ENCODE data around the gene GATAD1.
"Not testable (repeated sequence)": the region's sequence is repeated elsewhere in the genome, so short reads cannot be mapped to it uniquely, and the experiment has no call there.

Gene GATAD1

GRCh38 chr7:92409357-92409756, 37.9 kb upstream of the GATAD1 start:
- no peak for TF ChIP-seq CTCF (IDR thresholded peaks at IDR 0.05; ENCODE audit: insufficient read depth, low read depth, low read length, missing control alignments)
- H3K4me3 ChIP-seq (ENCODE audit: low read length): no peak overlapping the region
- DNase-seq (ENCODE audit: low read depth): no peak

GRCh38 chr7:92410162-92410561, 37.1 kb upstream of the GATAD1 start:
- H3K4me3 ChIP-seq (ENCODE audit: low read length); DNase-seq (ENCODE audit: low read depth): not testable (repeated sequence)

GRCh38 chr7:92412745-92413144, 34.5 kb upstream of the GATAD1 start:
- DNase-seq (ENCODE audit: low read depth): no peak
- TF ChIP-seq CTCF (IDR thresholded peaks at IDR 0.05; ENCODE audit: insufficient read depth, low read depth, low read length, missing control alignments): no peak
- H3K4me3 ChIP-seq (ENCODE audit: low read length): no peak overlapping the region

DNA sequence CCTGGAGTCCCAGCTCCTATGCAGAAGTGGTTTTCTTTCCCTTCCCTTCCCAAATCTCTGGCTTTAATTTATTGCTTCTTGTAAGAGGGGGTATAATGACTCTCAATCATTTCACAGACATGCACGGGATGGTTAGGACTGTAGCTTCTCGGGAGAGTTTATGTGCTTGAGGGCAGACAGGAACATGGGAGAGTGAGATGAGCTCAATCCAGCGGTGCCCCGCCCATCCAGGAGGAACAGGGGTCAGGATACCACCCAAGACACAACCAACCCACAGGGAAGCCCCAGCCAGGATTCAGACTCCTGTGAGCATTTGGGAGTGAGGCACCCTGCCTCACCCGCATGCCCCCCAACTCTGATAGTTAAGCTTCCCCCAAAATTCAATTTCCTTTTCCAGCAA, 33.7 kb upstream of the GATAD1 start:
- no peak for DNase-seq (ENCODE audit: low read depth)
- no peak for TF ChIP-seq CTCF (IDR thresholded peaks at IDR 0.05; ENCODE audit: insufficient read depth, low read depth, low read length, missing control alignments)
- H3K4me3 ChIP-seq (ENCODE audit: low read length): no peak overlapping the region

DNA sequence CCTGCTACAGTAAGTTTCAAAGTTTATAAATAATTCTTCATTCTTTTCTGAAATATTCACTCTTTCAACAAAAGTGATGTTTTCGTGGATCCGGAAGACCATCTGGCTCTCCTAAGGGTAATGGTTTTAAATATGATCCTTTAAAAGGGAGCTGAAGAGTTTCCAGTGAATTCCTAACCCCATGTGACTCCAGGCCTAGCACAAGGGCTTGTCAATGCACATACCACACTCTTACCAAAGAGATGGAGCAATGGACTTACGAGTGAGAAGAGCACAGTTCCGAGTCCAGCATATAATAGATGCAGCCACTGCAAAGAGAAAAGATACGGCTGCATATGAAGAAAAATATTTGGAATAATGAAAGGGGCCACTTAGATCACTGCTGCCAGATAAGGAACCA, 32.1 kb upstream of the GATAD1 start:
- DNase-seq (ENCODE audit: low read depth): peak; percentile 27
- no peak for TF ChIP-seq CTCF (IDR thresholded peaks at IDR 0.05; ENCODE audit: insufficient read depth, low read depth, low read length, missing control alignments)
- no peak overlapping the region for H3K4me3 ChIP-seq (ENCODE audit: low read length)

DNA sequence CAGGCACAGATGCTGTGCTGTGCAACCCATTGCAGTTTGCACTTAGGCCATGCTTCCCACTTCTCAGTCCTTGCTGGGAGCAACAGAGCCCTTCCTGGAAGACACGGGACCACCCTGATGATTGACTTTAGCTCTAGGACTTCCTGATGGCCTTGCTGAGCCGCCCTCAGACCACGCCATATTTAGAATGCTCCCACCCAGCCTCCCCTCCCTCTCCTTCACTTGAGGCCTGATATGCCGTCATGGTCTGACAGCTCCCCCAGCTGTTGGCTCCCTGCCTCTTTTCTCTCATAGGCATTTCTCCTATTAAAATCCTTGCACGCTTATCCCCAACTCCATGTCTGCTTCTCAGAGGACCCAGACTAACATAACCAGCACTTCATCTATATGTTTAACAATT, 29.4 kb upstream of the GATAD1 start:
- no peak overlapping the region for H3K4me3 ChIP-seq (ENCODE audit: low read length)
- TF ChIP-seq CTCF (IDR thresholded peaks at IDR 0.05; ENCODE audit: insufficient read depth, low read depth, low read length, missing control alignments): no peak
- DNase-seq (ENCODE audit: low read depth): no peak

DNA sequence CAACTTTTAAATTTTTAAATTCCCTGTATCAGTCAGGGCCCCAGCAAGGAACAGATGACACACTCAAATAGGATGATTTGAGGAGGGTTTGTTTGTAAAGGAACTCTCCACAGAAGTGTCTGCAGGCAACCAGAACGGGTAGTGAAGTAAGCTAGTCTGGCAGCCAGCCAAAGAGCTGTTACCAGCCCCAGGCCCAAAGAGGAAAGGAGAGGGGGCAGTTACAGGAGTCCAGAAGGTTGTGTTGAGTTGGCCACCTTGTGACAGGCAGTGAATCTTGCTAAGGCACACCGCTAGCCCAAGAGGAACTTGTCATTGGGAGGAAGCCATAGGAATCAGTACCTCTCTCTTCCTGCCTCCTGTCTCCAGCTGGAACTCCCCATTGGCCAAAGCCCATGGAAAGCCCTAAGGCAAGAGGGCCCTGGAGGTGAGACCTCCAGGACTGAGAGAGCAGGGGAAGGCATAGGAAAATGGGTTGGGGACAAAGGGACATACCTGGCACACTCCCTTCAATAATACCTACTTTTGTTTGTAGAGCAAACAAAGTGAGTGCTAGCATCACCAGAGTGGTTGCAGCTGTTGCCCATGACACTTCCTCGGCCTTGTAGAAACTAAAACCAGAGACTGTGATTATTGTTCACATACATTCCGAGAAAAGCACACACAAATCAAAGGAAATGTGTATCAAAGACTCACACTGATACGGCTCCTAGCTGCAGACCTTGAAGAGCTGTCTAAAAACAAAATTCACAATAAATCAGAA, 25.4 kb upstream of the GATAD1 start:
- H3K4me3 ChIP-seq (ENCODE audit: low read length): no peak overlapping the region
- TF ChIP-seq CTCF (IDR thresholded peaks at IDR 0.05; ENCODE audit: insufficient read depth, low read depth, low read length, missing control alignments): no peak
- DNase-seq (ENCODE audit: low read depth): peak; percentile 24
